Measurements from ENCODE around the gene ERC1.

DNA sequence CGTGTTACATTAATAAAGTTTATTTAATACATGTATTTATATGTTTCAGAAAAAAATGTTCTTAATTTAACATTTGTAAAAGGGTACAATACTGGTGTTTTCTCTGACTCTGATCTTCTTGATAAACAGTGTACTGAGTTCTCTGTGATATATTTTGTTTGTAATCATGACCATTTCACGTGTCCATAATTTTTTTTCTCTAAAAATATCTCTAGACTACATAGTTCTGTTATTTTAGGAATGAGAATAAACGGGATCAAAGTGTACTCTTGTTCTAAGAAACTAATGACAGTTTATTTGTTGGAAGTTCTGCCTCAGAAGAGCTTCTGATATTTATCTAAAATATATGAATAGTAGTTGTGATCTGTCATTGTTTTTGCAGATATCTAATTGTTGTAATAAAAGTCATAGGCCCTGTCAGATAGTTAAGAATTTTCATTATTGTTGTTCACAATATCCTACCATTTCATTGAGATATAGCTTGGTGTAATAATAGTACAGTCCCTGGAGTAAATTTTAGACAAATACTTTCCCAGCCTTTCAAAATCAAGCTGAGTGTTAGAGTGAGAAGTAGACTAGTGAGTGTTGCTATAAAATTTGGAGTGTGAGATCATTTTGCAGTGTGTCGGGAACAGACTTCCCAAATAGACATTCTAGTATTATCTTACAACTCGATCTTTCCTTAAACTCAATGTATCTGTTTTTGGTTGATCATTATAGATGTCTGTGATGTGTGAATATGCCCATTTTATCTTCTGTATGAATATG lies 86.2 kb downstream of the ERC1 start:
- TF ChIP-seq POLR2A (IDR thresholded peaks at IDR 0.05; ENCODE audit: low read depth, low read length) (no peak), SMC3 (IDR thresholded peaks at IDR 0.05; ENCODE audit: low read depth, low read length) (no peak), CTCF (conservative IDR thresholded peaks at IDR 0.05; ENCODE audit: low read depth, low read length) (no peak), MAZ (IDR thresholded peaks at IDR 0.05; ENCODE audit: borderline replicate concordance, low read depth, low read length) (no peak)
